A549 (cell line): ENCODE results near the gene KCNJ6.

Experiments
- EP300 ChIP-seq, 2 experiments: fragments of >200 bp; sonication (Bioruptor Twin); formaldehyde crosslinking; IDR thresholded peaks; 2 replicates in 1 of 2; 3 replicates in 1 of 2; pipeline ENCODE4 v1.6.1; 2016 to 2017
- FOXS1 ChIP-seq: fragments of 250-450 bp; sonication (Bioruptor Pico); IDR thresholded peaks from 2 replicates; pipeline ENCODE4 v1.5.0; 2020; ENCODE audit warnings: mild to moderate bottlenecking, moderate library complexity
- HDAC2 ChIP-seq: fragments of 200-600 bp; sonication (generic); IDR thresholded peaks from 2 replicates; pipeline ENCODE4 v1.6.1; 2016
- JUNB ChIP-seq: fragments of >200 bp; sonication (Bioruptor Twin); formaldehyde crosslinking; IDR thresholded peaks from 2 replicates; pipeline ENCODE4 v1.6.1; 2016
- KDM1A ChIP-seq: fragments of 200-600 bp; sonication (generic); IDR thresholded peaks from 2 replicates; pipeline ENCODE4 v1.6.1; 2016; ENCODE audit warnings: low read depth, mild to moderate bottlenecking
- NR3C1 ChIP-seq: fragments of >200 bp; sonication (Bioruptor Twin); formaldehyde crosslinking; IDR thresholded peaks from 3 replicates; pipeline ENCODE4 v1.6.1; 2017
- POLR2A ChIP-seq: IDR thresholded peaks from 2 replicates; pipeline ENCODE4 v1.6.1; 2012; ENCODE audit warnings: mild to moderate bottlenecking, low read length
- TF ChIP-seq, protein P1 (sequence below): fragments of >200 bp; sonication (Bioruptor Twin); formaldehyde crosslinking; IDR thresholded peaks from 3 replicates; pipeline ENCODE4 v1.5.1; 2016
- TF ChIP-seq, protein P2 (sequence below): fragments of 450-650 bp; IDR thresholded peaks from 2 replicates; pipeline ENCODE4 v1.6.1; 2014; ENCODE audit warnings: antibody characterized with exemption
- TF ChIP-seq, protein P3 (sequence below): fragments of 200-600 bp; sonication (generic); IDR thresholded peaks from 2 replicates; pipeline ENCODE4 v1.6.1; 2016; ENCODE audit warnings: antibody characterized with exemption, mild to moderate bottlenecking, moderate library complexity

DNA sequence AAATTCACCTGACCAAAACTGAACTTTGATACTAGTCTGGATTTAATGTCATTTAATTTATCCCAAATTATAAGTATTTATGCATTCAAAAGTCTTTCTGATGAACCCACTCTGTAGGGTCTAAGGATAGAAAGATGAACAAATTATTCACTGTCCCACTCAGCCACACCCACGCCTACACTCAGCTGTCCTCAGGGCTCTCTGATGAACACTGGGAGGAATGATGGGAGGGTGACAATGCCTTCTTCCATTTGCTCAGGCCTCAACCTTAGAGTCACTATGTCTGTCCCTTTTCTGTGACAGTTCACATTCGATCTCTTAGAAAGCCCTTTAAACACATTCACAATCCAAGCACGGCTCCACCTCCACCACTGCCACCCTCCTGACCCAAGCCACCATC is 41.8 kb downstream of the KCNJ6 start:
- TF ChIP-seq, protein P1, sequence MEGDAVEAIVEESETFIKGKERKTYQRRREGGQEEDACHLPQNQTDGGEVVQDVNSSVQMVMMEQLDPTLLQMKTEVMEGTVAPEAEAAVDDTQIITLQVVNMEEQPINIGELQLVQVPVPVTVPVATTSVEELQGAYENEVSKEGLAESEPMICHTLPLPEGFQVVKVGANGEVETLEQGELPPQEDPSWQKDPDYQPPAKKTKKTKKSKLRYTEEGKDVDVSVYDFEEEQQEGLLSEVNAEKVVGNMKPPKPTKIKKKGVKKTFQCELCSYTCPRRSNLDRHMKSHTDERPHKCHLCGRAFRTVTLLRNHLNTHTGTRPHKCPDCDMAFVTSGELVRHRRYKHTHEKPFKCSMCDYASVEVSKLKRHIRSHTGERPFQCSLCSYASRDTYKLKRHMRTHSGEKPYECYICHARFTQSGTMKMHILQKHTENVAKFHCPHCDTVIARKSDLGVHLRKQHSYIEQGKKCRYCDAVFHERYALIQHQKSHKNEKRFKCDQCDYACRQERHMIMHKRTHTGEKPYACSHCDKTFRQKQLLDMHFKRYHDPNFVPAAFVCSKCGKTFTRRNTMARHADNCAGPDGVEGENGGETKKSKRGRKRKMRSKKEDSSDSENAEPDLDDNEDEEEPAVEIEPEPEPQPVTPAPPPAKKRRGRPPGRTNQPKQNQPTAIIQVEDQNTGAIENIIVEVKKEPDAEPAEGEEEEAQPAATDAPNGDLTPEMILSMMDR, result no peak
- TF ChIP-seq, protein P2, sequence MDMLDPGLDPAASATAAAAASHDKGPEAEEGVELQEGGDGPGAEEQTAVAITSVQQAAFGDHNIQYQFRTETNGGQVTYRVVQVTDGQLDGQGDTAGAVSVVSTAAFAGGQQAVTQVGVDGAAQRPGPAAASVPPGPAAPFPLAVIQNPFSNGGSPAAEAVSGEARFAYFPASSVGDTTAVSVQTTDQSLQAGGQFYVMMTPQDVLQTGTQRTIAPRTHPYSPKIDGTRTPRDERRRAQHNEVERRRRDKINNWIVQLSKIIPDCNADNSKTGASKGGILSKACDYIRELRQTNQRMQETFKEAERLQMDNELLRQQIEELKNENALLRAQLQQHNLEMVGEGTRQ, result no peak
- TF ChIP-seq KDM1A, result no peak
- no peak for TF ChIP-seq EP300 (IDR thresholded peaks at IDR 0.05)
- no peak for TF ChIP-seq HDAC2
- no peak for TF ChIP-seq POLR2A
- TF ChIP-seq, protein P3, sequence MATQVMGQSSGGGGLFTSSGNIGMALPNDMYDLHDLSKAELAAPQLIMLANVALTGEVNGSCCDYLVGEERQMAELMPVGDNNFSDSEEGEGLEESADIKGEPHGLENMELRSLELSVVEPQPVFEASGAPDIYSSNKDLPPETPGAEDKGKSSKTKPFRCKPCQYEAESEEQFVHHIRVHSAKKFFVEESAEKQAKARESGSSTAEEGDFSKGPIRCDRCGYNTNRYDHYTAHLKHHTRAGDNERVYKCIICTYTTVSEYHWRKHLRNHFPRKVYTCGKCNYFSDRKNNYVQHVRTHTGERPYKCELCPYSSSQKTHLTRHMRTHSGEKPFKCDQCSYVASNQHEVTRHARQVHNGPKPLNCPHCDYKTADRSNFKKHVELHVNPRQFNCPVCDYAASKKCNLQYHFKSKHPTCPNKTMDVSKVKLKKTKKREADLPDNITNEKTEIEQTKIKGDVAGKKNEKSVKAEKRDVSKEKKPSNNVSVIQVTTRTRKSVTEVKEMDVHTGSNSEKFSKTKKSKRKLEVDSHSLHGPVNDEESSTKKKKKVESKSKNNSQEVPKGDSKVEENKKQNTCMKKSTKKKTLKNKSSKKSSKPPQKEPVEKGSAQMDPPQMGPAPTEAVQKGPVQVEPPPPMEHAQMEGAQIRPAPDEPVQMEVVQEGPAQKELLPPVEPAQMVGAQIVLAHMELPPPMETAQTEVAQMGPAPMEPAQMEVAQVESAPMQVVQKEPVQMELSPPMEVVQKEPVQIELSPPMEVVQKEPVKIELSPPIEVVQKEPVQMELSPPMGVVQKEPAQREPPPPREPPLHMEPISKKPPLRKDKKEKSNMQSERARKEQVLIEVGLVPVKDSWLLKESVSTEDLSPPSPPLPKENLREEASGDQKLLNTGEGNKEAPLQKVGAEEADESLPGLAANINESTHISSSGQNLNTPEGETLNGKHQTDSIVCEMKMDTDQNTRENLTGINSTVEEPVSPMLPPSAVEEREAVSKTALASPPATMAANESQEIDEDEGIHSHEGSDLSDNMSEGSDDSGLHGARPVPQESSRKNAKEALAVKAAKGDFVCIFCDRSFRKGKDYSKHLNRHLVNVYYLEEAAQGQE, result no peak
- TF ChIP-seq FOXS1 (CRISPR knock-in tag), result no peak
- no peak for TF ChIP-seq NR3C1
- no peak for TF ChIP-seq JUNB
